ENCODE results near the gene ARMC9. TPM values are rescaled to one million over a fixed set of nuclear protein-coding genes. Genes with fewer than 3 reads are reported as not detected.

The ARMC9 gene
- total RNA-seq, 1 experiment from 2014 or later = 16.4 TPM

- CTCF ChIA-PET = no interaction called here
- H3K9ac ChIP-seq (ENCODE audit: low read length) = no peak overlapping the region
- no peaks in the 10 kb centered on the region for H3K36me3 ChIP-seq (ENCODE audit: control insufficient read depth in 1 of 2, insufficient read depth in 2 of 2, low read length in 2 of 2)
- H3K4me2 ChIP-seq (ENCODE audit: low read length) = no peak overlapping the region
- no peaks in the 10 kb centered on the region for H4K20me1 ChIP-seq (ENCODE audit: insufficient read depth)
- H3K79me2 ChIP-seq (ENCODE audit: insufficient read depth, low read length) = no peaks in the 10 kb centered on the region
- H3K27ac ChIP-seq (ENCODE audit: low read depth, low read length) = no peak overlapping the region
- no peaks in the 10 kb centered on the region for H3K27me3 ChIP-seq (ENCODE audit: insufficient read depth, low read length)
- RAD21 ChIA-PET (ENCODE audit: low non-redundant PET in 1 of 2, low total read pairs in 2 of 2, uncharacterized antibody in 2 of 2, unreplicated experiment in 2 of 2) = no interaction called here
- DNase-seq (ENCODE audit: low read depth, low spot score) (no peak), ATAC-seq (no peak)
- no peaks in the 10 kb centered on the region for H3K9me2 ChIP-seq (ENCODE audit: insufficient read depth)
- H2AFZ ChIP-seq (ENCODE audit: low read depth, low read length, poor library complexity, severe bottlenecking) = no peak overlapping the region
- intact Hi-C loops (cut with micrococcal nuclease) = no loop called here
- BruUV-seq (replicated peaks) = no TSS peak
- POLR2A ChIA-PET = no interaction called here
- no peak overlapping the region for H3K4me3 ChIP-seq (replicated peaks in 1 of 2; ENCODE audit: low read depth in 1 of 2, low read length in 2 of 2)
- H3K9me3 ChIP-seq (ENCODE audit: control insufficient read depth in 1 of 2, insufficient read depth in 1 of 2, low read depth in 1 of 2, low read length in 2 of 2) = no peaks in the 10 kb centered on the region
- no peak for TF ChIP-seq SIN3A (IDR thresholded peaks at IDR 0.05; ENCODE audit: low read depth)
- TF ChIP-seq EZH2 (IDR thresholded peaks at IDR 0.05) = no peak
- TF ChIP-seq ELF1 (IDR thresholded peaks at IDR 0.05; ENCODE audit: borderline replicate concordance, low read depth) = no peak
- TF ChIP-seq YY1 (IDR thresholded peaks at IDR 0.05; ENCODE audit: extremely low read depth, insufficient replicate concordance, low read depth, low read length) = no peak
- TF ChIP-seq CEBPB (IDR thresholded peaks at IDR 0.05; ENCODE audit: low read depth) = no peak
- TF ChIP-seq SP1 (IDR thresholded peaks at IDR 0.05; ENCODE audit: low read depth) = no peak
- TF ChIP-seq CTCF (IDR thresholded peaks at IDR 0.05 in 2 of 3, conservative IDR thresholded peaks at IDR 0.05 in 1 of 3; ENCODE audit: borderline replicate concordance in 1 of 3, insufficient read depth in 1 of 3, low read depth in 2 of 3, low read length in 2 of 3) = no peak
- TF ChIP-seq JUND (IDR thresholded peaks at IDR 0.05) = no peak
- TF ChIP-seq ZBTB33 (IDR thresholded peaks at IDR 0.05; ENCODE audit: extremely low read depth, insufficient replicate concordance, low read length) = no peak
- no peak for TF ChIP-seq ATF3 (IDR thresholded peaks at IDR 0.05)
- no peak for TF ChIP-seq MAX (IDR thresholded peaks at IDR 0.05)
- TF ChIP-seq TCF7L2 (IDR thresholded peaks at IDR 0.05; ENCODE audit: borderline replicate concordance, extremely low read depth, insufficient read depth, insufficient read length) = no peak
- TF ChIP-seq FOSL1 (IDR thresholded peaks at IDR 0.05; ENCODE audit: low read depth) = no peak
- no peak for TF ChIP-seq ZFX (IDR thresholded peaks at IDR 0.05)
- TF ChIP-seq ZNF274 (IDR thresholded peaks at IDR 0.05; ENCODE audit: low read depth, low read length) = no peak
- TF ChIP-seq EZH2phosphoT487 (IDR thresholded peaks at IDR 0.05; ENCODE audit: borderline replicate concordance) = no peak
- TF ChIP-seq SRF (IDR thresholded peaks at IDR 0.05; ENCODE audit: low read depth) = no peak
- TF ChIP-seq EGR1 (IDR thresholded peaks at IDR 0.05; ENCODE audit: low read depth) = no peak
- peaks cover 0 to 7% of the 10 kb centered on the region in 2 experiments; a peak in 1 of 4 replicates for H3K4me1 ChIP-seq (ENCODE audit: control insufficient read depth in 1 of 2, insufficient read depth in 2 of 2, low read length in 2 of 2)
Measured at GRCh38 chr2:231335591-231335990, 137.2 kb downstream of the ARMC9 start.
